Measurements from ENCODE around the gene CDC42EP5.

The CDC42EP5 gene

GRCh38 chr19:54458648-54459281, 14.3 kb downstream of the CDC42EP5 start:
- Histone ChIP-seq H3K4me2 (ENCODE audit: low read length) (no peak overlapping the region), H3K79me2 (ENCODE audit: insufficient read depth, low read length) (no peaks in the 10 kb centered on the region), H3K9ac (ENCODE audit: low read length) (no peak overlapping the region)

GRCh38 chr19:54457773-54458647, 15.1 kb downstream of the CDC42EP5 start:
- TF ChIP-seq EZH2 (IDR thresholded peaks at IDR 0.05; ENCODE audit: borderline replicate concordance, low read length) = no peak
- no peak for TF ChIP-seq CTCF (IDR thresholded peaks at IDR 0.05; ENCODE audit: low read length)
- Histone ChIP-seq H3K9me2 (ENCODE audit: low read depth, low read length) (no peaks in the 10 kb centered on the region), H2AFZ (ENCODE audit: low read length) (no peak overlapping the region), H3K79me2 (ENCODE audit: insufficient read depth, low read length) (no peaks in the 10 kb centered on the region), H3K4me1 (ENCODE audit: insufficient read depth, low read length, severe bottlenecking) (peaks cover 13% of the 10 kb centered on the region), H3K27ac (ENCODE audit: low read depth, low read length, poor library complexity, severe bottlenecking) (no peak overlapping the region), H3K9me3 (ENCODE audit: low read length) (no peaks in the 10 kb centered on the region), H3F3A (ENCODE audit: insufficient read depth, low read length) (peaks cover 3% of the 10 kb centered on the region; the same call in 1 of the 2 replicates), H3K9ac (ENCODE audit: low read length) (no peak overlapping the region), H3K27me3 (ENCODE audit: insufficient read depth, low read length) (no peaks in the 10 kb centered on the region), H4K20me1 (ENCODE audit: insufficient read depth, low read length) (no peaks in the 10 kb centered on the region), H3K4me3 (ENCODE audit: low read depth, low read length, poor library complexity, severe bottlenecking) (no peak overlapping the region), H3K4me2 (ENCODE audit: low read length) (no peak overlapping the region), H3K36me3 (ENCODE audit: insufficient read depth, low read length) (peaks cover 91% of the 10 kb centered on the region)

More at GRCh38 chr19:54458648-54459281, 14.3 kb downstream of the CDC42EP5 start:
- H3K4me1 ChIP-seq (ENCODE audit: insufficient read depth, low read length, severe bottlenecking) = peaks cover 14% of the 10 kb centered on the region
- peaks cover 3% of the 10 kb centered on the region; the same call in 1 of the 2 replicates for H3F3A ChIP-seq (ENCODE audit: insufficient read depth, low read length)
- H3K9me2 ChIP-seq (ENCODE audit: low read depth, low read length) = no peaks in the 10 kb centered on the region
- H2AFZ ChIP-seq (ENCODE audit: low read length) = no peak overlapping the region
- H3K27ac ChIP-seq (ENCODE audit: low read depth, low read length, poor library complexity, severe bottlenecking) = no peak overlapping the region
- TF ChIP-seq EZH2 (IDR thresholded peaks at IDR 0.05; ENCODE audit: borderline replicate concordance, low read length) (no peak), CTCF (IDR thresholded peaks at IDR 0.05; ENCODE audit: low read length) (no peak)
- H4K20me1 ChIP-seq (ENCODE audit: insufficient read depth, low read length) = no peaks in the 10 kb centered on the region
- H3K36me3 ChIP-seq (ENCODE audit: insufficient read depth, low read length) = peaks cover 84% of the 10 kb centered on the region
- no peaks in the 10 kb centered on the region for H3K9me3 ChIP-seq (ENCODE audit: low read length)
- H3K4me3 ChIP-seq (ENCODE audit: low read depth, low read length, poor library complexity, severe bottlenecking) = no peak overlapping the region
- no peaks in the 10 kb centered on the region for H3K27me3 ChIP-seq (ENCODE audit: insufficient read depth, low read length)

GRCh38 chr19:54456423-54457373, 16.4 kb downstream of the CDC42EP5 start:
- Histone ChIP-seq H3K4me2 (ENCODE audit: low read length) (no peak overlapping the region), H3K27ac (ENCODE audit: low read depth, low read length, poor library complexity, severe bottlenecking) (no peak overlapping the region), H3K36me3 (ENCODE audit: insufficient read depth, low read length) (peaks cover 93% of the 10 kb centered on the region), H3K4me3 (ENCODE audit: low read depth, low read length, poor library complexity, severe bottlenecking) (no peak overlapping the region), H3K9me3 (ENCODE audit: low read length) (no peaks in the 10 kb centered on the region), H3K4me1 (ENCODE audit: insufficient read depth, low read length, severe bottlenecking) (no peaks in the 10 kb centered on the region), H3K9ac (ENCODE audit: low read length) (no peak overlapping the region), H3K9me2 (ENCODE audit: low read depth, low read length) (no peaks in the 10 kb centered on the region), H3K27me3 (ENCODE audit: insufficient read depth, low read length) (no peaks in the 10 kb centered on the region), H3F3A (ENCODE audit: insufficient read depth, low read length) (0 out of 2 replicates have a peak, but pooled peaks cover under 1% of the 10 kb centered on the region), H3K79me2 (ENCODE audit: insufficient read depth, low read length) (0 out of 2 replicates have a peak, but pooled peaks cover 4% of the 10 kb centered on the region), H2AFZ (ENCODE audit: low read length) (no peak overlapping the region), H4K20me1 (ENCODE audit: insufficient read depth, low read length) (no peaks in the 10 kb centered on the region)
- no peak for TF ChIP-seq CTCF (IDR thresholded peaks at IDR 0.05; ENCODE audit: low read length)
- TF ChIP-seq EZH2 (IDR thresholded peaks at IDR 0.05; ENCODE audit: borderline replicate concordance, low read length) = no peak

All from OCI-LY1 (cell line).